ENCODE data around the gene BIRC6.
A peak's percentile ranks its signal among the peaks of the same experiment; 100 is the strongest.
"Not testable (repeated sequence)": the region's sequence is repeated elsewhere in the genome, so short reads cannot be mapped to it uniquely, and the experiment has no call there.

BIRC6 gene

DNA sequence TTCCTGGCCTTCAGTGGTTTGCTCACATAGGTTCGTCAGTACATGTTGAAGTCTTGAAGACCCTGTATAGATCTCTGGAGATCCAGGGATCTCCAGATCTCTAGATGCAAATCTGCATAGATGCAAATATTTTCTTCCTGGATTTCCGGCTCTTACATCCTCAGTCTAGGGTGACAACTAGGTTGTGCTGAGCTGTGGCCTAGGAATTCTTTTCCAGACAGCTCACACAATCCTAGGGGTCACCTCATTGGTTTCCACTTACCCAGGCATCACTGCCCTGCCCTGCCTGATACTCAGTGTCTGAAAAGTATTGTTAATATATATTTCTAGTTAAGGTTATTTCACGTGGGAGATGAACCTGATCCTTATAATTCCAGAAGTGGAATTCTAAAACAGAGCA lies 165.9 kb downstream of the BIRC6 start:
- no peak for DNase-seq

DNA sequence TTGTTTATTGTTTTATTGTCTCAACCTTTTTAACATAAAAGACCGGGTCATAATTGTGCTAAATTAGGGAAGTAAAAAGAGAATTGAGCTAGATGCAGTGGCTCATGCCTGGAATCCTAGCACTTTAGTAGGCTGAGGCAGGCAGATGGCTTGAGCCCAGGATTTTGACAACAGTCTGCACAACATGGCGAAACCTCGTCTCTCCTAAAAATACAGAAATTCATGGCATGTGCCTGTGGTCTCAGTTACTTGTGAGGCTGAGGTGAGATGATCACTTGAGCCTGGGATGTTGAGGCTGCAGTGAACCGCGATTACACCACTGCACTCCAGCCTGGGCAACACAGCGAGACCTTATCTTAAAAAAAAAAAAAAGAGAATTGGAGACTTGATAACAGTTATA lies 166.9 kb downstream of the BIRC6 start:
- DNase-seq: peak; percentile 19

DNA sequence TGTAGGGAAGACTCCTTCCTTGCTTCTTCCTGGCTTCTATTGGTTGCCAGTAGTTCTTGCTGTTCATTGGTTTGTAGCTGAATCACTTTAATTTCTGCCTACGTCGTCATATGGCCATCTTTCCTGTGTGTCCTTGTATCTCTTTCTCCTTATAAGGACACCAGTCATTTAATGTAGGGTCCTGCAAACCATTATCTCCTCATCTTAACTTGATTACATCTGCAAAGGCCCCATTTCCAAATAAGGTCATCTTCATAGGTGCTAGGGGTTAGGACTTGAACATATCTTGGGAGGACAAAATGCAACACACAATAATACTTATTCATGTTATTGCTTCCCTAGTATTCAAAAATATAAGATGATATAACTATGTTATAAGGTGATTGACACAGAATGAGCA lies 175.5 kb downstream of the BIRC6 start:
- no peak for DNase-seq

DNA sequence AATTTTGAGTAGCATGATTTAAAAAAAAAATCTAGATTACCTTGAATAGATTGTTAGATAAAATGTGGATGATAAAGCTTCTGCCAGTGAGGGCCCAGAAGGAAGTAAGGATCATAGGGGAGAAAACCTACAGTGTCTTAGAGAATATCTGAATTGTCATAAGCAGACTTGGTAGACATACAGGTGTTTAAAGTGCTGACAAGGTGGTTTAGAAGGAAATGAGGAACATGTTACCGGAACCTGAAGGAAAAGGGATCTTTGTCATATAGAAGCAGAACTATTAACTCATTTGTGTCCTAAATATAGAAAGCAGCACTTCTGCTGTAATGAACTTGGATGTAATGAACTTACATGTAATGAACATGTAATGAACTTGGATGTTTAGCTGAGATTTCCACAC lies 176.1 kb downstream of the BIRC6 start:
- no peak for DNase-seq

- DNase-seq: no peak
Measured at GRCh38 chr2:32534831-32535230, 178.0 kb downstream of the BIRC6 start.

GRCh38 chr2:32538735-32539134 lies 181.9 kb downstream of the BIRC6 start:
- DNase-seq: no peak

DNA sequence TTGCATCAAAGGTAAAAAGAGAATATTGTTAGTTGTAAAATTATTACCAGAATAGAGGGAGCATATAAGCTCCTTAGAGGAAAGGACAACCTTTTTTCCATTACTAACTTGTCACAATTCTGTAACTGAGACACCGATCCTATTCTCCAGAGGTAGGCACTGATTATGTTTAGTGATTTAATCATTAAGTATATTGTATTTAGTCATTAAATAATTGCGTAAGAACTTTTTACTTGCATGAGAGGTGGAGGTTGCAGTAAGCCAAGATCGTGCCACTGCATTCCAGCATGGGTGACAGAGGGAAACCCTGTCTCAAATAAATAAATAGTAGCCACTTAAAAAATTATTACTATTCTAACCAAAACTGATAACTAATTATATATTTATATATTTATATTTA lies 195.7 kb downstream of the BIRC6 start:
- DNase-seq: not testable (repeated sequence)

DNA sequence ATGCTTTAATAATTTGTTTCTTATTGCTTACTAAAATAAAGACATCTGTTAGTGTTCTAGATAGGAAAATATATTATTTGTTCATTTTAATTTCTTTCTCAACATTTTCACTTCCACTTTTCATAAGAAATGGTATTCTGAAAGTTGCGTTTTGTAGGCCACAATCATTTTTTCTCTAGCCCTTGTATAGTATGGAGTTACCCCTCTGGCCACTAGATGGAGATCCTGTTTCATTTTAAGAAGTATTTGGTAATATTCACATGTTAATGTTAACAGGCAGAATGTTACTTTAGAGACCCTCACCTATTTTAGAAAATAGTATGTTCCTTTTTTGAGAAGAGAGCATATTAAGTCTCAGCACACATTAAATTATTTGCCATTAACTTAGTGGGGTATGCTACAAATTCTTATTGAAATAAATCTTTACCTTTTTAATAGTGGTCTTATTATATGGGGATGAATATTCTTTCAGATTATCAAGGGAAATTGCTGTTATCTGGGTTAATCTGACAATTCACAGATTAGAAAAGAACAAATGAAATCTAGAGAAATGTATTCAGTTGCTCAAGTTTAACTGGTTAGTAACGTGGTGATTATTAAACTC lies 197.1 kb downstream of the BIRC6 start:
- DNase-seq: peak; percentile 89

DNA sequence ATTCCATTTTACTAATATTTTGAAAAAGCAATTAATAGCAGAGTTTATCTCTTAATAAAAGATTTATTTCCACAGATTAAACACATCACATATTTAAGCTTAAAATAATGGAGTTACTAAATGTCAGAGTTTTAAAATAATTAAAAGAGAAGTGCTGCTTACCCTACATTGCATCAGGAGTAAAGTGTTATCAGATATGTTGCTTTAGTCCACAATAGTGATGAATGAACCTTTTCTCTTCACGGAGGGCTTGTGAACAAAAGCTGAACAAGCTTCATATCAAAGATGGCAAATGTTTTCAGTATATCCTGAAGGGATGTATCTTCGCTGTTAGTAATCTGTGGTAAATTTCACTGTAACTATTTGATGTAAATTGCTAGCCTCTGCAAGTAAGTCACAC lies 201.7 kb downstream of the BIRC6 start:
- no peak for DNase-seq

DNA sequence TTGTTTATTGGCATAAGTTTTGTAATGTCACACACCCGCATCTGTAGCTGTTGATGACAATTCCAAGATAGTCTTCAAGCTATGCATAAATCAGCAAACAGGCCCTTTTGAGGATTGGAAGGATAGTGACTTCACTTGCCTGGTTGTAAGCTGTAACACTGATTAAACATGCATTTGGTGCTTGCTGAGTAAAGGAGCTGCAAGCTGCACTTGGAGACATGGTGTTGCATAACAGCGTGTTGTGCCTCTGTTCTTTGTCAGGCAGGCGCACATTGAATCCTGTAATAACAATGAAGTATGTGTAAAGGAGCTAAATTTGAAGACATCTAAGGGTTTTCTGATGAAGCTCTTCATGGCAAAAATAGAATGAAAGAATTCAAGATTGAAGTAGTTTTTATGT lies 202.3 kb downstream of the BIRC6 start:
- DNase-seq: peak; percentile 61

GRCh38 chr2:32562906-32563305 lies 206.1 kb downstream of the BIRC6 start:
- no peak for DNase-seq

DNA sequence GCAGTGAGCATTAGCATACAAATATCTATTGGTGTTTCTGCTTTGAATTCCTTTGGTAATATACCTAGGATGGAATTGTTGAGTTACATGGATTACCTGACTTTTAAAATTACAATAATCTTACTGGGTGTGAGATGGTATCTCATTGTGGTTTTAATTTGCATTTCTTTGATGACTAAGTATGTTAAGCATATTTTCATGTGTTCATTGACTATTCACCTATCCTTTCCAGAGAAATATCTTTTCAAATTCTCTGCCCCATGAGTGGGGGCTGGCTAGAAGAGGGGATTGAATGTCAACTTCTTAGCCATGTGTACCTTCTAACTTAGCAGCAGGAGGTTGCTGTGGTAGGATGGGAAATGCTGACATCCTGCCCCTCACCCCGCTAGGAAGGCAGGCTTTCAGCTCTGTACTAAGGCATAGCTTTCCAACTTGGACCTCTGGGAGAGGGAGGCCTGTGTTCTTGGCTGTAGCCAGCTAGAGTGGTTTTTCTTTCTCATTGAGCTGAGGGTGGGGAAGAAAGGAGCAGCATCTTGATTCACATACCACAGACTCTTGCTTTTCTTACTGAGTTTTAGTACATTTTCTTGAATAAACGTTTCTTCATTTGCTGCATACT lies 207.7 kb downstream of the BIRC6 start:
- DNase-seq: no peak

DNA sequence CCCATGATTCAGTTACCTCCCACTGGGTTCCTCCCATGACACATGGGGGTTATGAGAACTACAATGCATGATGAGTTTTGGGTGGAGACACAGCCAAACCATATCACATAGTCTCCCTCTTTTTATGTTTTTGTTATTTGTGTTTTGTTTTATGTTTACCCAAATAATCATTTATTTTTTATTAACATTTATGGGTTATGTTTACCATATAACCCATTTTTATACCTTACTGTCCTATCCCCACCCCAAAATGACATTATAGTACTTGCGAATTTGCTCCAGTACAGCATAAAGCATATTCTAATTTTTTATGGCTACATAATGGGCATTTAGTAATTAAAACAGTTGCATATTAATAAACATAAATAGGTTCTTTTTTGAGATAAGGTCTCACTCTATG lies 209.1 kb downstream of the BIRC6 start:
- no peak for DNase-seq

- DNase-seq: no peak
Measured at GRCh38 chr2:32572030-32572429, 215.2 kb downstream of the BIRC6 start.

- no peak for DNase-seq
Measured at GRCh38 chr2:32572737-32573136, 215.9 kb downstream of the BIRC6 start.

DNA sequence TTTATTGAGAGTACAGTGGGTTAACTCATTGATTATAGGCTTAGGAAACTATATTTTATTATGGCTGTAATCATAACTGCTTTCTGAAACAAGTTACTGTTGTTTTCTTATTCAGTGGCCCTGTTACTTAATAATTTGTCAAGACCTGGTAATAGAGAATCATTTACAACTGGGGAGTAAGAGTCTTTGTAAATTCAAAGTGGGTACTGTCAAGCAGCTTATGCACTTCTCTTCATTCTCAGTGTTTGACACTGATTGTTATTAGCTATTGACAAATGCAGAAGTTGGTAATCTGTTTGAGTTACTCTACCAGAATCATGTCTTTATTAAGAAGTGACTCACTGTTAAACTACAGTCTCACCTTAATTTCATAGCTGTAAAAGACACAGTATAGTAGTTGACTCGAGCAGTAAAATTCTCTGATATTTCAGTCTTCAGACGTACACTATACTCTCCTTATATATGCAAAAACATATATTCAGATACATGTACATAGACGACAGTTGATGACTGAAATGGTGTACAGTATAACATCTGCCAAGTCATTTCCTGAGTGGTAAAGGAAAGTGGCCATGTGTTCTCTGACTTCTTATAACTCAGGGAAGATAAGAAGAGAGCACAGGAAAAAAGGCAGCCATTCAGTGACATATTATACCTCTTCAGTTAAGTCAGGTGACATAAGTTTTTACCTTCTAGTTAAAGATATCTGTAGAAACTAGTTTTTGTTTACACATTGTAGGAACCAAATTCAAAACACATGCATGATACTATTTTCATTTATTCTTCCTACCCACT lies 235.0 kb downstream of the BIRC6 start:
- DNase-seq: peak; percentile 58

DNA sequence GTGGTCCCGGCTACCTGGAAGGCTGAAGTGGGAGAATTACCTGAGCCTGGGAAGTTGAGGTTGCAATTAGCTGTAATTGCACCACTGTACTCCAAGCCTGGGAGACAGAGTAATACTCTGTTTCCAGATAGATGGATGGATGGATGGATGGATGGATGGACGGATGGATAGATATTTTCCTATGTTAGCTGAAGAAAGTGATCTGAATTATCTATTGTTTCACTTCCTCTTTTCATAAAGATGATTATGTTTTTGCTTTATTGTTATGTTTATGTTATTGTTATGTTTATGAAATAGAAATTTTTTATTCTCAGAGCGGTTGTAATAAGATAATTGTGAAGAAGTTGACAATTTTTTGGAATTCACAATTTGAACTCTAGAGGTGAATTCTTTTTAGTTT lies 237.8 kb downstream of the BIRC6 start:
- no peak for DNase-seq

DNA sequence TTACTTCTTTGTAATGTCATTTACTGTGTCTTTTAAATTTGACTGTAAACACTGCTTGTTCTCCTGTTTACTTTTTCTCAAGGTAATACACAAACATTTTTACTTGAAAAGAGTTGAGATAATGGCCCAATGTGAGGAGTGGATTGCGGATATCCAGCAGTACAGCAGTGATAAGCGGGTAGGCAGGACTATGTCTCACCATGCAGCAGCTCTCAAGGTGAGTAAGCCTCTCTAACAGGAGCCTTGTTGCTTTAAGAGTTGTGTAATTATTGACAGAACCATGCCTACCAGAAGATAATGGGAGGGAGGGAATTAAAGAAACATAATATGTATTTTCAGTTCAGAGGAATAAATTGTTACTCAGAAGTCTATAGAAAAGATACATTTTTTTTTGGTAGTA lies 254.5 kb downstream of the BIRC6 start:
- no peak for DNase-seq

DNA sequence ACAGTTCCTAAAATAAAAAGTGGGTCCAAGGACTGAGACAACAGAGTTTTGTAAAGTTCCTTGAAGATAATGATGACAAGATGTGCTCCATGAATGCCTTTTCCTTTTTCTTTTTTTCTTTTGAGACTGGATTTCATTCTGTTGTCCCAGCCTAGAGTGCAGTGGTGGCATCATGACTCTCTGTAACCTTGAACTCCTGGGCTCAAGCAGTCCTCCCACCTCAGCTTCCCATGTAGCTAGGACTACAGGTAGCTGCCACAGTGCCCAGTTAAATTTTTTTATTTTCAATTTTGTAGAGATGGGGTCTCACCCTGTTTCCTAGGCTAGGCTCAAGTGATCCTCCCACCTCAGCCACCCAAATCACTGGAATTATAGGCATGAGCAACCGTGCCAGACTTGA lies 254.9 kb downstream of the BIRC6 start:
- no peak for DNase-seq

DNA sequence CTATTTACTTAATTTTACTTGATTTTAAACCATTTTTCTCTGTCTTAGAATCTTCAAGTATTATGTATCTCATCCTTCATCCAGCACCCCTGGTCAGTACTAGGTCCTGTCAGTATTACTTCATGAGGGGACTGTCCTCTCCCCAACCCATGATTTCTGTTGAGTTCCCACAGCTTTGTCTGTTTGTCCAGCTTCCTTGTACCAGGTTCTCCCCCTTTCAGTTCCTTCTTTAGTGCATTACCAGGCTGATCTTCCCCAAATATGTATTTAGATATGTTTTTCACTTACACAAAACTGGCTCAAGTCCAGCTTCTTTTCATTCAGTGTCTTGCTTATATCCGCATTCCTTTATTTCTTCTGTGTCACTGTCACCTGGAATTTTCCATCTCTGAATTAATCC lies 257.3 kb downstream of the BIRC6 start:
- peak; percentile 89 for DNase-seq

GRCh38 chr2:32617599-32618189 lies 260.9 kb downstream of the BIRC6 start:
- DNase-seq: no peak

DNA sequence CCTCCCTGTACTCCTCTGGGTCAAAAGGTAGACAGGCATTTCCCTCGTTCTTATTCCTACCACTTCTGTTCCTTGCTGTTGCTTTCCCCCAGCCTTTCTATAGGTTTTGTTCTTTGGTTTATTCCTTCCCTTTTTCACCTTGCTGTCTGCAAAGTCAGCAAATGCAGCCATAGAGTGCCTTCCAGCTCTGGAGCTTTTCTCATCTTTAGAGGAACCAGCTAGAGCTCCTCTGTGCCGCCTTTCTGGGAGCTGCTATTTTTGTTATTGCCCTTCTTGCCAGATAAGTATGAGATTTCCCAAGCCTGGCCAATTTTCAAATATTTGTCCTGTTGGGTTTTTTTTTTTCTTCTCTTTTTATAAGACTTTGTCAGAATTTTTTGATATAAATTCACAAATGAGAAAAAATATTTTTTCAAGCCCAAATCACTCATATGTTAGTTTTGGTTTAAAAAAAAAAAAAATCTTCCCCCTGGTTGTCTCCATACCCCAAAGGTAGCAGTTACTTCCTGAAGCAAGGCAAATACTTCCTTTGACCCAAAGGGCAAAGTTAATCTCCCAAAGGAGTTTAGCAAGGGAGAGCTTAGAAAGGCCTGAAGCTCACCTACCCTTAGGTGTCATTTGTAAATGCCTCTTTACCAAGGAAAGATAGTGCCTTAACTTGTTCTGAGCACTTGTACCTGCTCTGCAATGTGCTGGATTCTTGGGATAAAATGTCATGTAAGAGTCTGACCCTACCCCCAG lies 265.9 kb downstream of the BIRC6 start:
- DNase-seq: peak; percentile 15

DNA sequence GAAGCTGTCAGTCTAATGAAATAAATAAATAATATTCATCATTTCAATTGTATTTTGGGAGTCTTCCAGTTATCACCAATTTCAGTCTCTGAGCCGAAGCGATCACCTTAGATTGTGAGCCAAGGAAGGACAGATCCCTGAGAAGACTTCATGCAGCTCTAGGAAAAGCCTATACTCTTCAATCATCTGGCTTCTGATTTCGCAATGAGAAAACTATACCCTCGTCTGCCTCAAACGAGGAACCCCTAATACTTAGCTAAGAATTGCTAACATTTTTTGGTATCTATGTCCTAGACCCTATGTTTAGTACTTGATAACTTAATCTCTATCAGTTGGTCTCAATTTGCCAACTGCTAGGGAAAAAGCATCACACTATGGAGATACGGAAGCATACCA lies 266.5 kb downstream of the BIRC6 start:
- no peak for DNase-seq
